Adrenal gland (tissue), 12 donors: ENCODE results near the gene ACER3. TPM values are rescaled to one million over a fixed set of nuclear protein-coding genes. Genes with fewer than 3 reads are reported as not detected.

Experiments used
- DNase-seq, 7 donors: peaks; one replicate each; pipeline ENCODE4 v3.0.0-alpha.2; 2019 to 2020
- H3K27ac ChIP-seq, 5 donors: fragments of 200-600 bp; sonication (generic) in 4 of 5; 1 replicate in 3 of 5; 2 replicates in 2 of 5; pipeline versions ENCODE4 v1.5.1 to v1.8.0; 2016 to 2020; ENCODE audit warnings: mild to moderate bottlenecking in 1 of 5
- H3K27me3 ChIP-seq: fragments of 200-600 bp; 2 replicates; pipeline ENCODE4 v1.8.0; 2021
- H3K36me3 ChIP-seq, 2 donors: fragments of 200-600 bp; replicated peaks in 1 of 2; 1 replicate in 1 of 2; 2 replicates in 1 of 2; pipeline versions ENCODE4 v1.5.1 to v1.8.0; 2018 to 2022
- H3K4me1 ChIP-seq, 2 donors: fragments of 200-600 bp; replicated peaks in 1 of 2; 1 replicate in 1 of 2; 2 replicates in 1 of 2; pipeline versions ENCODE4 v1.5.1 to v1.8.0; 2018 to 2021
- H3K4me3 ChIP-seq, 4 donors: fragments of 200-600 bp; sonication (generic) in 3 of 4; one replicate each; pipeline ENCODE4 v1.5.1; 2016 to 2018
- H3K9me3 ChIP-seq, 3 donors: fragments of 200-600 bp; sonication (generic) in 1 of 3; replicated peaks in 1 of 3; 1 replicate in 2 of 3; 2 replicates in 1 of 3; pipeline versions ENCODE4 v1.5.1 to v1.8.0; 2016 to 2021
- CTCF ChIP-seq, 6 experiments: fragments of 450-650 bp in 4 of 6; fragments of 200-600 bp in 2 of 6; sonication (generic) in 1 of 6; IDR thresholded peaks; 1 replicate in 5 of 6; 2 replicates in 1 of 6; pipeline versions ENCODE4 v1.5.1 to v1.8.0; 2016 to 2021; ENCODE audit warnings: antibody characterized with exemption in 6 of 6, mild to moderate bottlenecking in 2 of 6, moderate library complexity in 1 of 6
- POLR2A ChIP-seq, 2 donors: fragments of 450-650 bp; IDR thresholded peaks; one replicate each; pipeline ENCODE4 v1.6.1; 2017; ENCODE audit warnings: antibody characterized with exemption in 2 of 2, mild to moderate bottlenecking in 2 of 2, moderate library complexity in 1 of 2
- WGBS, 4 donors: extraction: QIAGEN DNeasy Blood & Tissue Kit in 2 of 4; methylation state at CpG; one replicate each; pipeline versions ENCODE4 v1.1.5 to v1.1.7; 2013 to 2017; 5-methylcytosine and 5-hydroxymethylcytosine counted together
- intact Hi-C, 2 donors: fragments of 100-400 bp; cut with DNase I; formaldehyde crosslinking; loops; one replicate each; pipeline versions ENCODE4 v1.14.1 to v1.15.0; 2022 to 2023
- polyA plus RNA-seq, 3 donors: library from polyadenylated mRNA; stranded (reverse); fragments of 200-250 nt in 2 of 3; fragments of 350-450 nt in 1 of 3; fragmentation: Illumina TruSeq in 1 of 3; extraction: RNeasy Lipid Tissue Mini Kit (QIAGEN cat#74804) in 1 of 3; gene quantifications; one replicate each; pipeline ENCODE4 v1.2.3, GENCODE V29; 2013 to 2014
- total RNA-seq, 9 donors: library from RNA; depleted of rRNA in 4 of 9; stranded (reverse); fragments of >200 nt in 4 of 9; fragments of 120-200 nt in 1 of 9; fragmentation: NEBNext Ultra II Directional in 1 of 9; extraction: Animal tissue kit (Norgen Biotek cat#: 25700) in 1 of 9; gene quantifications; one replicate each; pipeline versions ENCODE4 v1.1.0 to v1.2.4, GENCODE V29; 2013 to 2023
- donor health status: healthy with polysubstance abuse.
- donor health status: Bipolar disorder and iron deficiency.
- donor health status: DM: yes; HTN: yes; CAD: no.
- donor health status: DM: no; HTN: no; CAD: no.
- donor health status: DM: no; HTN: no; CAD: no.
- donor health status: DM: yes; HTN: yes; CAD: no.

ACER3 gene
- total and polyA plus RNA-seq, 12 donors, result 4.1 to 22.0 (median 15.3) TPM

- no peak overlapping the region for H3K4me3 ChIP-seq
- TF ChIP-seq CTCF (IDR thresholded peaks at IDR 0.05), result no peak
- TF ChIP-seq POLR2A (IDR thresholded peaks at IDR 0.05), result no peak
- peaks cover 30% of the 10 kb centered on the region for H3K27me3 ChIP-seq
- no peaks in the 10 kb centered on the region for H3K36me3 ChIP-seq
- no peak overlapping the region for H3K27ac ChIP-seq
- intact Hi-C loops, result loop anchor here in 1 of 2 donors (5.0 kb wide), 1 partner anchor 229 kb away; no protein-coding TSS in a partner anchor
- WGBS, 4 donors, result 70 to 79% (median 77%) methylated on average over 5 of the region's 5 CpGs
- DNase-seq, result no peak
- peaks cover 0 to 10% of the 10 kb centered on the region in 2 donors for H3K4me1 ChIP-seq
- H3K9me3 ChIP-seq, result no peaks in the 10 kb centered on the region
Observed at GRCh38 chr11:77036398-77036797, 175.7 kb downstream of the ACER3 start.

GRCh38 chr11:77037057-77037456 lies 176.3 kb downstream of the ACER3 start:
- Histone ChIP-seq H3K4me1 (peaks cover 0 to 10% of the 10 kb centered on the region in 2 donors), H3K9me3 (no peaks in the 10 kb centered on the region), H3K27ac (no peak overlapping the region), H3K4me3 (no peak overlapping the region), H3K27me3 (peaks cover 27% of the 10 kb centered on the region), H3K36me3 (no peaks in the 10 kb centered on the region)
- no peak for TF ChIP-seq POLR2A (IDR thresholded peaks at IDR 0.05)
- no peak for TF ChIP-seq CTCF (IDR thresholded peaks at IDR 0.05)
- intact Hi-C loops, result loop anchor here in 1 of 2 donors (5.0 kb wide), 1 partner anchor 230 kb away; no protein-coding TSS in a partner anchor
- 70 to 81% (median 76%) methylated on average over 10 of the region's 10 CpGs for WGBS, 4 donors
- no peak for DNase-seq

- Histone ChIP-seq H3K27me3 (peaks cover 27% of the 10 kb centered on the region), H3K9me3 (no peaks in the 10 kb centered on the region), H3K4me1 (peaks cover 0 to 10% of the 10 kb centered on the region in 2 donors), H3K4me3 (no peak overlapping the region), H3K27ac (no peak overlapping the region), H3K36me3 (no peaks in the 10 kb centered on the region)
- no peak for DNase-seq
- no peak for TF ChIP-seq POLR2A (IDR thresholded peaks at IDR 0.05)
- TF ChIP-seq CTCF (IDR thresholded peaks at IDR 0.05), result no peak
- WGBS, 4 donors, result 76 to 82% (median 79%) methylated on average over 10 of the region's 10 CpGs
- intact Hi-C loops, result loop anchor here in 1 of 2 donors (2.0 to 5.0 kb wide), 2 partner anchors 115 to 231 kb away; no protein-coding TSS in a partner anchor
Observed at GRCh38 chr11:77038029-77038824, 177.5 kb downstream of the ACER3 start.

GRCh38 chr11:77038825-77039326 lies 178.2 kb downstream of the ACER3 start:
- peak in 1 of 7 donors; percentile 15 for DNase-seq
- H3K9me3 ChIP-seq, result no peaks in the 10 kb centered on the region
- no peak for TF ChIP-seq POLR2A (IDR thresholded peaks at IDR 0.05)
- no peak for TF ChIP-seq CTCF (IDR thresholded peaks at IDR 0.05)
- no peak overlapping the region for H3K4me3 ChIP-seq
- 73 to 80% (median 76%) methylated on average over 16 of the region's 16 CpGs for WGBS, 4 donors
- no peak overlapping the region for H3K27ac ChIP-seq
- intact Hi-C loops, result loop anchor here in 1 of 2 donors (2.0 to 5.0 kb wide), 2 partner anchors 116 to 232 kb away; no protein-coding TSS in a partner anchor
- peaks cover 0 to 10% of the 10 kb centered on the region in 2 donors for H3K4me1 ChIP-seq
- no peaks in the 10 kb centered on the region for H3K36me3 ChIP-seq
- peaks cover 27% of the 10 kb centered on the region for H3K27me3 ChIP-seq
